ENCODE results near the gene TAF11L5. TPM values are rescaled to one million over a fixed set of nuclear protein-coding genes. Genes with fewer than 3 reads are reported as not detected.
A peak's percentile ranks its signal among the peaks of the same experiment; 100 is the strongest.
"Not testable (repeated sequence)": the region's sequence is repeated elsewhere in the genome, so short reads cannot be mapped to it uniquely, and the experiment has no call there.

Gene TAF11L5
- total and polyA plus RNA-seq, 5 donors, result not detected

DNA sequence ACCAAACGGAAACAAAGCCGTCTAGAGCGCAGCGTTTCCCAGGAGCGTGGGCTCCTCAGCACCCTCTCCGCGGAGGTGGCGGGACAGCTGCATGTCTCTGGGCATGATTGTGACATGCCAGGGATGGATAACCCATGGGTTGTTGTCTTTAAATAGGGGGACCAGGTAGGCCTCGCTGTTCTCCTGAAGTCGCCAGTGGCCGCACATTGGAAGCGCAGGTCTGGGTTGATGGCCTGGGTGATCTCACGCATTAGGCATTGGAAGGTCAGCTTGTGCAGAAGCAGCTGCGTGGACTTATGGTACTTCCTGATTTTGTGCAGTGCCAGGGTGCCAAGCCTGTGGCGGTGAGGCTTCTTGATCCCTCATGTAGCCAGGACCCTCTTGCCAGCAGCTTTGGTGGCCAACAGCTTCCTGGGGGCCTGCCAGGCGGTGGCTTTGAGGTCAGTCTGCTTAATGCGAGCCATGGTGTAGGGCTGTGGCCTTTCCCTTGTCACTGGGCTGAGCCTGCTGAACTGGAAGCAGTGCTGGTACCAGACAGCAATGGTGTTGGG, 13.2 kb upstream of the TAF11L5 start:
- ATAC-seq, result no peak
- intact Hi-C loops (cut with DNase I), result no loop called here
- H3K4me1 ChIP-seq (ENCODE audit: control insufficient read depth, insufficient read depth, low read length), result no peaks in the 10 kb centered on the region
- H3K27ac ChIP-seq (ENCODE audit: low read length), result no peak overlapping the region
- no peak for DNase-seq
- H3K27me3 ChIP-seq (ENCODE audit: control insufficient read depth, insufficient read depth), result no peaks in the 10 kb centered on the region
- 93% methylated on average over 17 of the region's 17 CpGs for WGBS
- H3K9me3 ChIP-seq (ENCODE audit: control insufficient read depth, low read length), result no peaks in the 10 kb centered on the region
- no peak overlapping the region for H3K4me3 ChIP-seq (ENCODE audit: low read length)

DNA sequence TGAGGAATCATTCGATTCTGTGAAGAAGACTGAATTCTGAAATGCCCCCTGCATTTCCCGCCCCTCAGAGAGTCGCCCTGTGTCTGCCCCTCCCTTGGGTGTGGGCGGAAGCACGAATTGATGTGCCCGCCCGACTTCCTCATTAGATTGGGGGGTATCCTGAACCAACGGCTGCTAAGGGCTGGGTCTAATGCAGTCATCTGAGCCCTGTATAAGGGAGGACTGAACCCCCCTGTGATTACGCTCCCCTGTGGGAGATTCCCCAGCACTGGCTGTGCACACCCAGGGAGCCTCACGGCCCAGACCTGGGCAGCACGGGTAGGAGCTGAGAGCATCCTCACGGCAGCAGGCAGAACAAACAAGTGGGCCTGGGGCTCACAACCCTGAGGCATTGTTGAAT, 7.5 kb upstream of the TAF11L5 start:
- ATAC-seq; H3K27ac ChIP-seq (ENCODE audit: low read length); H3K27me3 ChIP-seq (ENCODE audit: control insufficient read depth, insufficient read depth); H3K4me3 ChIP-seq (ENCODE audit: low read length); H3K4me1 ChIP-seq (ENCODE audit: control insufficient read depth, insufficient read depth, low read length); H3K9me3 ChIP-seq (ENCODE audit: control insufficient read depth, low read length); DNase-seq; intact Hi-C loops (cut with DNase I): not testable (repeated sequence)
- 74% methylated on average over 8 of the region's 12 CpGs for WGBS

DNA sequence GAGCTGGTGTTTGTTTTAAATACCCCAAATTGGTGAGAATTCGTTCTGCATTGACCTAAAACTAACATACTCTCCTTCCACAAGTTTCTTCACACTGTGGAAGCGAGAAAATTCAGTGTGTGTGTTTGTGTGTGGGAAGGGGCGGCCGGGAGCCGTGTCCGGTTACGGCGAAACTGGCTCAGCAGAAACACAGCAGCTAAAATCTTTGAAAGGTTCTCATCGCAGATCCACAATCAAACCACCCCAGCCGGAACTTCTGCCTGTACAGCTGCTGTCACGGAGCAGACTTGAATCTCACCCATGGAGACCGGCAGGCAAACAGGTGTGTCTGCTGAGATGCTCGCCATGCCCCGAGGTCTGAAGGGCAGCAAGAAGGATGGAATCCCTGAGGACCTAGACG, 7.0 kb upstream of the TAF11L5 start, which contains the start of gene TAF11L3:
TAF11L3 (plus strand) TSS at position 301 of the 400 bp plus-strand sequence.
- no CpG with 5 or more reads among the region's 15 CpGs for whole genome bisulfite sequencing
- H3K27me3 ChIP-seq (ENCODE audit: control insufficient read depth, insufficient read depth); DNase-seq; ATAC-seq; H3K9me3 ChIP-seq (ENCODE audit: control insufficient read depth, low read length); intact Hi-C loops (cut with DNase I); H3K4me3 ChIP-seq (ENCODE audit: low read length); H3K27ac ChIP-seq (ENCODE audit: low read length); H3K4me1 ChIP-seq (ENCODE audit: control insufficient read depth, insufficient read depth, low read length): not testable (repeated sequence)

DNA sequence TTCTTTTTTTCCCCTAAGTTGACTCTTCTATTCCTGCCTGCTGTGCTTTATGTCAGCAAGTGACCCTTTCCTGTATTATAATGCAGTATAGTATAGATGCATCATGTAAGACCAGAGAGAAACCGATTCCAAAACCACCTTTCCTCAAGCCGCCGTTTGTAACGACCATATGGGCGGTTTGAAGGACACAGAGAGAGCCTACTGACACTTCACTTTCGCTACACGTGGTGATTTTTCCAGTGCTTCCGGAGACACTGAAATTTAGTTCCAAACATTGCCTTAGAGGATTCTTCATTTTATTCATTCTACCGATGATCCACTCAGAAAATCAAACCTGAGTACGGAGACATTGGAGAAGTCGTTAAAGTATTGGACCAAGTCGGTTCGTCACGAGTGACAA, 5.5 kb upstream of the TAF11L5 start:
- not testable (repeated sequence) for H3K27me3 ChIP-seq (ENCODE audit: control insufficient read depth, insufficient read depth); ATAC-seq
- peak in 1 of 3 donors; percentile 42 for DNase-seq

DNA sequence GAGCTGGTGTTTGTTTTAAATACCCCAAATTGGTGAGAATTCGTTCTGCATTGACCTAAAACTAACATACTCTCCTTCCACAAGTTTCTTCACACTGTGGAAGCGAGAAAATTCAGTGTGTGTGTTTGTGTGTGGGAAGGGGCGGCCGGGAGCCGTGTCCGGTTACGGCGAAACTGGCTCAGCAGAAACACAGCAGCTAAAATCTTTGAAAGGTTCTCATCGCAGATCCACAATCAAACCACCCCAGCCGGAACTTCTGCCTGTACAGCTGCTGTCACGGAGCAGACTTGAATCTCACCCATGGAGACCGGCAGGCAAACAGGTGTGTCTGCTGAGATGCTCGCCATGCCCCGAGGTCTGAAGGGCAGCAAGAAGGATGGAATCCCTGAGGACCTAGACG, 3.5 kb upstream of the TAF11L5 start, which contains the start of gene TAF11L4:
TAF11L4 (plus strand) TSS at position 301 of the 400 bp plus-strand sequence.
- H3K27me3 ChIP-seq (ENCODE audit: control insufficient read depth, insufficient read depth); H3K4me1 ChIP-seq (ENCODE audit: control insufficient read depth, insufficient read depth, low read length); H3K4me3 ChIP-seq (ENCODE audit: low read length); DNase-seq; H3K27ac ChIP-seq (ENCODE audit: low read length); intact Hi-C loops (cut with DNase I); ATAC-seq; H3K9me3 ChIP-seq (ENCODE audit: control insufficient read depth, low read length): not testable (repeated sequence)
- WGBS, result no CpG with 5 or more reads among the region's 15 CpGs

More for the DNA sequence above, 5.5 kb upstream of the TAF11L5 start:
- H3K27ac ChIP-seq (ENCODE audit: low read length); H3K4me3 ChIP-seq (ENCODE audit: low read length); H3K9me3 ChIP-seq (ENCODE audit: control insufficient read depth, low read length); H3K4me1 ChIP-seq (ENCODE audit: control insufficient read depth, insufficient read depth, low read length); intact Hi-C loops (cut with DNase I): not testable (repeated sequence)
- WGBS, result 92% methylated on average over 8 of the region's 14 CpGs

DNA sequence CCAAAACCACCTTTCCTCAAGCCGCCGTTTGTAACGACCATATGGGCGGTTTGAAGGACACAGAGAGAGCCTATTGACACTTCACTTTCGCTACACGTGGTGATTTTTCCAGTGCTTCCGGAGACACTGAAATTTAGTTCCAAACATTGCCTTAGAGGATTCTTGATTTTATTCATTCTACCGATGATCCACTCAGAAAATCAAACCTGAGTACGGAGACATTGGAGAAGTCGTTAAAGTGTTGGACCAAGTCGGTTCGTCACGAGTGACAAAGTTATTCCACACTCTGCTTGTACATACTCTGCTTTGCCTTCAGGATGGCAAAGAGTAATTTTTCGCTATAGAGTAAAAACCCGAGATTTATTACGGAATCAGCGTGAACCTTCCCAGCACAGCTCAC, 1.5 kb downstream of the TAF11L5 start:
- DNase-seq; H3K9me3 ChIP-seq (ENCODE audit: control insufficient read depth, low read length): not testable (repeated sequence)

DNA sequence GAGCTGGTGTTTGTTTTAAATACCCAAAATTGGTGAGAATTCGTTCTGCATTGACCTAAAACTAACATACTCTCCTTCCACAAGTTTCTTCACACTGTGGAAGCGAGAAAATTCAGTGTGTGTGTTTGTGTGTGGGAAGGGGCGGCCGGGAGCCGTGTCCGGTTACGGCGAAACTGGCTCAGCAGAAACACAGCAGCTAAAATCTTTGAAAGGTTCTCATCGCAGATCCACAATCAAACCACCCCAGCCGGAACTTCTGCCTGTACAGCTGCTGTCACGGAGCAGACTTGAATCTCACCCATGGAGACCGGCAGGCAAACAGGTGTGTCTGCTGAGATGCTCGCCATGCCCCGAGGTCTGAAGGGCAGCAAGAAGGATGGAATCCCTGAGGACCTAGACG, 3.3 kb downstream of the TAF11L5 start, which contains the start of gene TAF11L6:
TAF11L6 (plus strand) TSS at position 301 of the 400 bp plus-strand sequence.
- H3K4me3 ChIP-seq (ENCODE audit: low read length); H3K27me3 ChIP-seq (ENCODE audit: control insufficient read depth, insufficient read depth); intact Hi-C loops (cut with DNase I); DNase-seq; H3K27ac ChIP-seq (ENCODE audit: low read length); H3K9me3 ChIP-seq (ENCODE audit: control insufficient read depth, low read length); H3K4me1 ChIP-seq (ENCODE audit: control insufficient read depth, insufficient read depth, low read length); ATAC-seq: not testable (repeated sequence)
- no CpG with 5 or more reads among the region's 15 CpGs for WGBS

More for the DNA sequence above, 1.5 kb downstream of the TAF11L5 start:
- intact Hi-C loops (cut with DNase I); ATAC-seq; H3K4me1 ChIP-seq (ENCODE audit: control insufficient read depth, insufficient read depth, low read length); H3K27me3 ChIP-seq (ENCODE audit: control insufficient read depth, insufficient read depth); H3K27ac ChIP-seq (ENCODE audit: low read length); H3K4me3 ChIP-seq (ENCODE audit: low read length): not testable (repeated sequence)
- WGBS, result 92% methylated on average over 9 of the region's 17 CpGs

Other genes with a start within 250 kb of the TAF11L5 start
- gene TAF11L2, start 27.0 kb upstream of the TAF11L5 start, total RNA-seq, result not detected
- not detected for gene TAF11L2, start 27.0 kb upstream of the TAF11L5 start, polyA plus RNA-seq
- not detected for gene TAF11L3, start 6.9 kb upstream of the TAF11L5 start, total RNA-seq
- not detected for gene TAF11L3, start 6.9 kb upstream of the TAF11L5 start, polyA plus RNA-seq
- gene TAF11L4, start 3.4 kb upstream of the TAF11L5 start, total RNA-seq, result not detected
- not detected for gene TAF11L4, start 3.4 kb upstream of the TAF11L5 start, polyA plus RNA-seq
- gene TAF11L6, start 3.4 kb downstream of the TAF11L5 start, total RNA-seq, result not detected
- not detected for gene TAF11L6, start 3.4 kb downstream of the TAF11L5 start, polyA plus RNA-seq
- not detected for gene TAF11L7, start 60.5 kb downstream of the TAF11L5 start, total RNA-seq
- gene TAF11L7, start 60.5 kb downstream of the TAF11L5 start, polyA plus RNA-seq, result not detected
- gene TAF11L8, start 65.7 kb downstream of the TAF11L5 start, total RNA-seq, result not detected
- not detected for gene TAF11L8, start 65.7 kb downstream of the TAF11L5 start, polyA plus RNA-seq
- gene TAF11L9, start 69.2 kb downstream of the TAF11L5 start, total RNA-seq, result not detected
- gene TAF11L9, start 69.2 kb downstream of the TAF11L5 start, polyA plus RNA-seq, result not detected
- gene TAF11L10, start 72.6 kb downstream of the TAF11L5 start, total RNA-seq, result not detected
- not detected for gene TAF11L10, start 72.6 kb downstream of the TAF11L5 start, polyA plus RNA-seq
- not detected for gene TAF11L11, start 78.9 kb downstream of the TAF11L5 start, total RNA-seq
- not detected for gene TAF11L11, start 78.9 kb downstream of the TAF11L5 start, polyA plus RNA-seq
- not detected for gene TAF11L12, start 85.2 kb downstream of the TAF11L5 start, total RNA-seq
- gene TAF11L12, start 85.2 kb downstream of the TAF11L5 start, polyA plus RNA-seq, result not detected
- not detected for gene TAF11L13, start 106.9 kb downstream of the TAF11L5 start, total RNA-seq
- not detected for gene TAF11L13, start 106.9 kb downstream of the TAF11L5 start, polyA plus RNA-seq
- not detected for gene TAF11L14, start 109.2 kb downstream of the TAF11L5 start, total RNA-seq
- not detected for gene TAF11L14, start 109.2 kb downstream of the TAF11L5 start, polyA plus RNA-seq